AML-193 (cell line): ENCODE measurements around the gene HBE1.
"Not testable (repeated sequence)": the region's sequence is repeated elsewhere in the genome, so short reads cannot be mapped to it uniquely, and the experiment has no call there.

ENCODE experiments used
- DNase-seq, 2 experiments: peaks; one replicate each; lab custom pipeline; 2025; lab: John Stamatoyannopoulos, UW

The HBE1 gene

GRCh38 chr11:5269715-5270147, at the start of gene HBE1:
TSS of gene HBE1 (minus strand) at chr11:5269945. CDS start at chr11:5269890, 55 bp downstream.
- DNase-seq, result no peak

GRCh38 chr11:5317292-5317691, 47.5 kb upstream of the HBE1 start:
- no peak for DNase-seq

DNA sequence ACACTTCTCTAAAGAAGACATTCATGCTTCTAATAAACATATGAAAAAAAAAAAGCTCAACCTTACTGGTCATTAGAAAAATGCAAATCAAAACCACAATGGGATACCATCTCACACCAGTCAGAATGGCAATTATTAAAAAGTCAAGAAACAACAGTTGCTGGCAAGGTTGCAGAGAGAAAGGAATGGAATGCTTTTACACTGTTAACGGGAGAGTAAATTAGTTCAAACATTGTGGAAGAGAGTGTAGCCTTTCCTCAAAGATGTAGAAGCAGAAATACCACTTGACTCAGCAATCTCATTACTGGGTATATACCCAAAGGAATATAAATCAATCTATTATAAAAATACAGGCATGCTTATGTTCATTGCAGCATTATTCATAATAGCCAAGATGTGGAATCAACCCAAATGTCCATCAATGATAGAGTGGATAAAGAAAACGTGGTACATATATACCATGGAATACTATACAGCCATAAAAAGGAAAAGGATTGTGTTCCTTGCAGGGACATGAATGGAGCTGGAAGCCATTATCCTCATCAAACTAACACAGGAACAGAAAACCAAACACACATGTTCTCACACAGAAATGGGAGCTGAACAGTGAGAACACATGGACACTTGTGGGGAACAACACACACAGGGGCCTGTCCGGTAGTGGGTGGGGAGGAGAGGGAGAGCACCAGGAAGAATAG, 43.7 kb upstream of the HBE1 start:
- DNase-seq, result not testable (repeated sequence)

DNA sequence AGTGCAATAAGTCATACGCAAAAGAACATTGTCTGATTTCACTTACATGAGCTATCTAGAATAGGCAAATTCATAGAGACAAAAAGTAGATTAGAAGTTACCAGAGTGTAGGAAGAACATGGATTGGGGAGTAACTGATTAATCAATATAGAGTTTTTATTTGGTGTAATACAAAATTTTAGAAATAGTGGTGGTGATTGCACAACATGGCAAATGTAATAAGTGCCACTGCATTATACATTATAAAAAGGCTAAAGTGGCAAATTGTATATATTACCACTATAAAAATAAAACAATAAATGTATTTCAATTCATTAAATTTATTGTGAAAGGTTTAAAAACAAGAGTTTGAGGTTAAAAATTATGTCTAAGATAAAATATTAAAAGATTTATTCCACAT, 40.7 kb upstream of the HBE1 start:
- no peak for DNase-seq

DNA sequence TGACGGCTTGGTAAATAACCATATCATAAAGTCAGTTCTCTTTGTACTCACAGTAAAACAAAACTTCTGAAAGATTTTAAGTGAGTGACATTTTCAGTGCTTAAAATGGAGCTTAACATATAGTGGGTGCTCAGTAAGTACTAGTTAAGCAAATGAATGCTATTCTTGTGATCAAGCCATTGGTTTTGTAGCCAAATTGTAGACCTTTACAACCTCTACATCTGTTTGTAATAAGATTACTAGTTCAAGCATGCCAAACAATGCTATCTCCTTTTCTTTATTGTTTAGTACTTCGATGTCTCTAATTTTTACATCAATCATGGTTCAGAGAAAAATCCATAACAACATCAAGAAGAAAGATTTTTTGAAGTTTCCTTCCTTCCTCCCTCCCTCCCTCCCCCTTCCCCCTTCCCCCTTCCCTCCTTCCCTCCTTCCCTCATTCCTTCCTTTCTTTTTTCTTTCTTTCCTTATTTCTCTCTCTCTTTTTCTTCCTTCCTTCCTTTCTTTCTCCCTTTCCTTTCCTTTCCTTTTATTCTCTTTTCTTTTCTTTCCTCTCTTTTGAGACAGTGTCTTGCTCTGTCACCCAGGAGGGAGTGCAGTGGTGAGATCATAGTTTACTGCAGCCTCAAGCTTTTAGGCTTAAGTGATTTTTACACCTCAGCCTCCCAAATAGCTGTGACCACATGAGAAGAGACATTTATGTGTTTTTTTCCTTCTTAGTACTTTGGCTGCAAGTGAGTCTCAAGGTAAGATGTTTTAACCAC, 37.7 kb upstream of the HBE1 start:
- DNase-seq, result no peak

GRCh38 chr11:5304046-5304445, 34.3 kb upstream of the HBE1 start:
- no peak for DNase-seq

DNA sequence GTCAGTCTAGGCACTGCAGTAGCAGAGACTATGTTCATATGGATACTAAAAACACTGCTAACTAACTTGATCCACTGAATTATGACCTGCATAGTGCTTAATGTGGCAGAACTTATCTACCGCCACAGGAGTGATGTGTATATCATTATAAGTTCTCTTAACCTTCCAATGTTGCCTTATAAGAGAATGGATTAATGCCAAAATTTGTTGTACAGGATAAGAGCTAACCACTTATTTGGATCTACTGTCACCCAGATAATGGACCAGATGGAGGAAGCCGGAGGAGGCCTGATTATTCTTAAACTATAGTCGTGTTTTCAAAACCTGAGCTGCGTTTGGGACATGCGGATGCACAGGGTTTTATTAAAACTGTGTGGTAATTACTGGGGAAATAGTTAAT, 33.9 kb upstream of the HBE1 start:
- DNase-seq, result no peak

GRCh38 chr11:5301846-5302245, 32.1 kb upstream of the HBE1 start, which contains the start of gene OR51B4:
TSS of gene OR51B4 (minus strand) at chr11:5301946. CDS start at chr11:5301946, 0 bp downstream.
- DNase-seq, result no peak

DNA sequence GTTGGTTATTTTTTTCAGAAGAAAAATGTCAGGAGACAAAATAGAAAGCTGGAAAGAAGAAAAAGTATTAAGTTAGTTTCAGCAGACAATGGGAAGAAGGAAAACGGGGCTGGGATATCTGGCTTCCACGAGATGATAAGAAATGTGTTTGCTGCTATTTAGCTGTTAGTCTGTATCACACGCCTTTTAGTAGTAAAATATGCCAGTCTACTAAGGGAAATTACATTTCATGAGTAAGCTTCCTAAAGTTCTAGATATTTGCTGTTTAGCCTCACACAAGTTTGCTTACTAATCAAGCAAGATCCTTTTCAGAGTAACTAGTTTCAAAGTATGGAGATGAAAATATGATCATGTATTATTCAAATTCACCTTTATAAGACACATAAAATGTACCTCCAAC, 30.5 kb upstream of the HBE1 start:
- DNase-seq, result no peak

GRCh38 chr11:5298451-5298850, 28.7 kb upstream of the HBE1 start:
- DNase-seq, result no peak

GRCh38 chr11:5297721-5298323, 28.1 kb upstream of the HBE1 start:
- no peak for DNase-seq

GRCh38 chr11:5294342-5294995, 24.7 kb upstream of the HBE1 start:
- not testable (repeated sequence) for DNase-seq

- DNase-seq, result no peak
Observed at GRCh38 chr11:5293028-5293427, 23.3 kb upstream of the HBE1 start.

- DNase-seq, result peak; percentile 26 to 27
Observed at GRCh38 chr11:5291207-5291838, 21.6 kb upstream of the HBE1 start.

- no peak for DNase-seq
Observed at GRCh38 chr11:5290106-5290505, 20.4 kb upstream of the HBE1 start.

- DNase-seq, result no peak
Observed at GRCh38 chr11:5289696-5290095, 20.0 kb upstream of the HBE1 start.

DNA sequence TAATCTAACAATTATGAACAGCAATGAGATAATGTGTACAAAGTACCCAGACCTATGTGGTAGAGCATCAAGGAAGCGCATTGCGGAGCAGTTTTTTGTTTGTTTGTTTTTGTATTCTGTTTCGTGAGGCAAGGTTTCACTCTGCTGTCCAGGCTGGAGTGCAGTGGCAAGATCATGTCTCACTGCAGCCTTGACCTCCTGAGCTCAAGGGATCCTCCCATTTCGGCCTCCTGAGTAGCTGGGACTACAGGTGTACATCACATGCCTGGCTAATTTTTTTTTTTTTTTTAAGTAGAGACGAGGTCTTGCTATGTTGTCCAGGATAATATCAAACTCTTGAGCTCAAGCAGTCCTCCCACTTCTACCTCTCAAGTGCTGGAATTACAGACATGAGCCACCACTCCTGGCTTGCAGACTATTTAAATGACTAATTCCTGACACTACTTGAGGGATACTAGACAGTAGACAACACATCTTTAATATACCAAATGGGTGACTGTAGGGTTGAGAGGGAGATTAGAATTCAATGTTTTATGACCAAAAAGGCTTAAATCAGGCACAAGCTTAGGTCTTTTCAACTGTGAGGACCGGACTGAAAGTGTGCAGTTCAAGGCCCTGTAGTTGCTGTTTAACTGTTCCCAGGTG, 19.3 kb upstream of the HBE1 start:
- no peak for DNase-seq

- no peak for DNase-seq
Observed at GRCh38 chr11:5288108-5288905, 18.6 kb upstream of the HBE1 start.

GRCh38 chr11:5286901-5287300, 17.2 kb upstream of the HBE1 start:
- DNase-seq, result no peak

DNA sequence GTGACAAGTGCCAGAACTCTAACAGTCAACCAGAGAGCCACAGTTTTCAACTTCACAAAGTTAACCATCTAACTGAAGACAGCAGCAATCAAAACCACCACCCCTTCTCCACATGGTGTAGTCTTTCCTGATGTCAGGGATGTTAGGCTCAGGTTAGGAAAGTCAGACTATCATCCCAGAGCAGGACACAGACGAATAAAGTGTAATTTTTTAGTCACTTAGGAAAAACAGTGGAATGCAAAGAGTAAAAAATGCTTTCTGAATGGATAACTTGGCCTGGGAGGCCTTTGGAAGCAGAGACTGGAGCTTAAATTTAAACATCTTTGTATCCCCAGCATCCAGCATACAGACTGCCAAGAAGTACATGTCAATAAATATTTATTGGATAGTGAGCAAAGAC, 16.6 kb upstream of the HBE1 start:
- DNase-seq, result no peak
